ENCODE results near the gene KLB.

- TF ChIP-seq CTCF (IDR thresholded peaks at IDR 0.05; ENCODE audit: borderline replicate concordance, extremely low read depth, low read length, poor library complexity, severe bottlenecking) (no peak), EZH2 (IDR thresholded peaks at IDR 0.05; ENCODE audit: borderline replicate concordance, low read depth, low read length, severe bottlenecking) (no peak)
These were observed 27.3 kb downstream of the KLB start for GRCh38 chr4:39433878-39434492.

Measured in DND-41 (cell line).